Activated CD8-positive, alpha-beta memory T cell treated with anti-CD3 and anti-CD28 coated beads, Interleukin-2, amount 50 U/mL, for 48 hours (primary cell): ENCODE measurements around the gene ITGAL.
A peak's percentile ranks its signal among the peaks of the same experiment; 100 is the strongest.
"Not testable (repeated sequence)": the region's sequence is repeated elsewhere in the genome, so short reads cannot be mapped to it uniquely, and the experiment has no call there.

ENCODE experiments used
- DNase-seq: peaks from one replicate; pipeline ENCODE4 v3.0.0-alpha.2; 2020

Gene ITGAL

DNA sequence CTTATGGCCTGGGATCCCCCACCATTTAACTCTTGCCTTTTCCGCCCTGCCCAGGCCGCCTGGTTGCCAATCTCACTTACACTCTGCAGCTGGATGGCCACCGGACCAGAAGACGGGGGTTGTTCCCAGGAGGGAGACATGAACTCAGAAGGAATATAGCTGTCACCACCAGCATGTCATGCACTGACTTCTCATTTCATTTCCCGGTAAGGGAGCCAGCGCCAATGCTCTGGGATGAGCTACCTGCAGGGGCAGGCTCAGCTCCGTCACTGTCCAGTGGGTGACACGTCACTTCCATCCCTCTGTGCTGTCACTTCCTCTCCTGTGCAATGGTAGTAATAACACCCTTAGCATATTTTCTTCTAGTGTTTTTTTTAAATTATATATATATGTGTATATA, 26.7 kb downstream of the ITGAL start:
- DNase-seq: no peak

DNA sequence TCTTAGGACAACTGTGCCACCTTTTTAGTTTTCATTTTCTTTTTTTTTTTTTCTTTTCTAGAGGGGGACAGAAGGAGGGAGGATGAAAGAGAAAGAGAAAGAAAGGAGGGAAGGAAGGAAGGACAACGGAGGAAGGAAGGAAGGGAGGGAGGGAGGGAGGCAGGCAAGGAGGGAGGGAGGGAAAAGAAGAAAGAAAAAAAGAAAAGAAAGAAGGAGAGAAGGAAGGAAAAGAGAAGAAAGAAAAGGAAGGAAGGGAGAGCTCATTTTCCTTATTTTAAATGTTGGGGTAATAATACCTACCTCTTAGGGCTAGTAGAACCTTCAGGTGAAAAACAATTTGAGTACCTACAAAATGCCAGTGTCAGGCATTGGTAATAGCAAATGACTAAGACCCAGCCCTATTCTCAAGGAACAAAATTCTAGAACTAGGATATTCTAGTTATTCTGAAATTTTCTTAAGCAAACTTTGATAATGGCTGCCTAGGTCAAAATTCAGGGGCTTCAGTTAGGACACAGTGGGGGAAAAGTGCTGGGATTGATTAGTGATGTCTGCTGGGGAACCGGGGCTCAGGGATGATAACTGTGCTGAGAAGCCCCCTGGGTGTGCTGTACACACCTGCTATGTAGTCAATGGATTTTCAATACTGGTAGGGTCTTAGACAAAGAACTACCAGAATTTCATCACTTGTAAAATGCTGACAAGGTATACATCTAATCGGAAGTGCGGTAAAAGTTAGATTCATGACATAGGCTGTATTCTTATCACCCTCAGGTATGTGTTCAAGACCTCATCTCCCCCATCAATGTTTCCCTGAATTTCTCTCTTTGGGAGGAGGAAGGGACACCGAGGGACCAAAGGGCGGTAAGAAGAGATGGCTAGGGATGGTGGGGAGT, 31.1 kb downstream of the ITGAL start:
- no peak for DNase-seq

- no peak for DNase-seq
Observed at GRCh38 chr16:30509081-30509765, 36.7 kb downstream of the ITGAL start.

- DNase-seq: no peak
Observed at GRCh38 chr16:30510376-30510938, 37.9 kb downstream of the ITGAL start.

DNA sequence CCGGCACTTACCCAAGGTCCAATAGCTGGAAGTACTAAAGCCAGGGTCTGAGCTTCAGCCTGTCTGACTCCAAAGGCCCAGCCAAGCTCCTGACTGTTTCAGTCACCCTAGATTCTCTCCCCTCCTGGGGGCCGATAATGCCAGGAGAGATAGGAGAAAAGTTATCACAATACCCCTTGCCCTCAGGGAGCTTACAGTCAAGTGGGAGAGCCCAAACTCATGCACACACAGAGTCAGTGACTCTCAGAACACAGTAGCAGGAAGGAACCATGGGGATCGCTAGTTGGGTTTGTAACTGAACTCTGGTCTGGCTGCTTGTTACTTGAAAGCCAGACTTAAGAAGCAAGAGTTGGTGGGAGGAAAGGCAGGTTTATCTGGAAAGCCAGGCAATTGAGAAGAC, 39.0 kb downstream of the ITGAL start:
- no peak for DNase-seq

GRCh38 chr16:30515275-30515674, 42.7 kb downstream of the ITGAL start:
- DNase-seq: no peak

DNA sequence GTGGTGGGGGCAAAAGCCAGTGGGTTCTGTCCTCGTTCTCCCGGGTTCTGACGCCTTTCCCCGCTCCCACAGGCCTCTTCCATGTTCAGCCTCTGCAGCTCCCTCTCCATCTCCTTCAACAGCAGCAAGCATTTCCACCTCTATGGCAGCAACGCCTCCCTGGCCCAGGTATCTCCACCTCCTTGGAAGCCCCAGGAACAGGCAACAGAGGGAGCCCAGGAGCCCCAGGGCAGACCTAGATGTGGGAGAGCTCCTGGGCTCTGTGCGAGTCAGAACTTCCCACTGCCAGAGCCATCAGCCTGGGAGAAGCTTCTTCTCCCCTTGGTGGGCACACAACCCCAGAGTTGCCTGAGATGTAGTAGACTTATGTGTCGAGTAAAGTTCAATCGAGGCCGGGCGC, 46.0 kb downstream of the ITGAL start:
- no peak for DNase-seq

DNA sequence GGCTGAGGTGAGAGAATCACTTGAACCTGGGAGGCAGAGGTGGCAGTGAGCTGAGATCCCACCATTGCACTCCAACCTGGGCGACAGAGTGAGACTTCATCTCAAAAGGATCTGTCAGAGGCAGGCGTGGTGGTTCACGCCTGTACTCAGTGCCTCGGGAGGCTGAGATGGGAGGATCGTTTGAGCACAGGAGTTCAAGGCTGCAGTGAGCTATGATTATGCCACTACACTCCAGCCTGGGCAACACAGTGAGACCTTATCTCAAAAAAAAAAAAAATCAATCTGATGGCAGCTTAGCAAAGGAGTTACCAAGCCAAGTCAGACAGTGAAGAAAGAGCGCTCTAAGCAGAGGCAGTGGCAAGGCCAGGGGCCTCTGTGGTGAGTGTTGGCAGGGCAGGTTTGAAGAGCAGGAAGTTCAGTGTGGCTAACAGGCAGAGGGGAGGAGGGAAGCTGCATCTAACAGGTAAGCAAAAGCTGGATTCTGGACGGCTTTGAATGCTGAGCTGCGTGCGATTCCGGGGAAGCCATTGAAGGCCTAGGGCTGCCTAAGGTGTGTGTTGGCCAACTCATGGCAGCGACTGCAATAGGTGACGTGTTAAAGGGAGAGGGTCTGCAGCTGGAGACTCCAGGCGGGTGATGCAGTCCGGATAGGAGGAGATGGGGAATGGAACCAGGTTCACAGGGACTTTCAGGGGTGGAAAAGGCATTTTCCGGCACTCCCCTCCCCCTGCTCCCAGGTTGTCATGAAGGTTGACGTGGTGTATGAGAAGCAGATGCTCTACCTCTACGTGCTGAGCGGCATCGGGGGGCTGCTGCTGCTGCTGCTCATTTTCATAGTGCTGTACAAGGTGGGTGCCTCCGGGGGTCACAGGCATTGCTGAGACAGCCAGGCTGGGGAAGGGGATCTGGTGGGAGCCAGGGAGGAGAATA, 46.8 kb downstream of the ITGAL start:
- DNase-seq: no peak

- DNase-seq: no peak
Observed at GRCh38 chr16:30521476-30521872, 48.9 kb downstream of the ITGAL start.

DNA sequence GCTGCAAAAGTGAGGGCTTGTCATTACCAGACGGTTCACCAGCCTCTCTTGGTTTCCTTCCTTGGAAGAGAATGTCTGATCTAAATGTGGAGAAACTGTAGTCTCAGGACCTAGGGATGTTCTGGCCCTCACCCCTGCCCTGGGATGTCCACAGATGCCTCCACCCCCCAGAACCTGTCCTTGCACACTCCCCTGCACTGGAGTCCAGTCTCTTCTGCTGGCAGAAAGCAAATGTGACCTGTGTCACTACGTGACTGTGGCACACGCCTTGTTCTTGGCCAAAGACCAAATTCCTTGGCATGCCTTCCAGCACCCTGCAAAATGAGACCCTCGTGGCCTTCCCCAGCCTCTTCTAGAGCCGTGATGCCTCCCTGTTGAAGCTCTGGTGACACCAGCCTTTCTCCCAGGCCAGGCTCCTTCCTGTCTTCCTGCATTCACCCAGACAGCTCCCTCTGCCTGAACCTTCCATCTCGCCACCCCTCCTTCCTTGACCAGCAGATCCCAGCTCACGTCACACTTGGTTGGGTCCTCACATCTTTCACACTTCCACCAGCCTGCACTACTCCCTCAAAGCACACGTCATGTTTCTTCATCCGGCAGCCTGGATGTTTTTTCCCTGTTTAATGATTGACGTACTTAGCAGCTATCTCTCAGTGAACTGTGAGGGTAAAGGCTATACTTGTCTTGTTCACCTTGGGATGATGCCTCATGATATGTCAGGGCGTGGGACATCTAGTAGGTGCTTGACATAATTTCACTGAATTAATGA, 49.5 kb downstream of the ITGAL start:
- no peak for DNase-seq

DNA sequence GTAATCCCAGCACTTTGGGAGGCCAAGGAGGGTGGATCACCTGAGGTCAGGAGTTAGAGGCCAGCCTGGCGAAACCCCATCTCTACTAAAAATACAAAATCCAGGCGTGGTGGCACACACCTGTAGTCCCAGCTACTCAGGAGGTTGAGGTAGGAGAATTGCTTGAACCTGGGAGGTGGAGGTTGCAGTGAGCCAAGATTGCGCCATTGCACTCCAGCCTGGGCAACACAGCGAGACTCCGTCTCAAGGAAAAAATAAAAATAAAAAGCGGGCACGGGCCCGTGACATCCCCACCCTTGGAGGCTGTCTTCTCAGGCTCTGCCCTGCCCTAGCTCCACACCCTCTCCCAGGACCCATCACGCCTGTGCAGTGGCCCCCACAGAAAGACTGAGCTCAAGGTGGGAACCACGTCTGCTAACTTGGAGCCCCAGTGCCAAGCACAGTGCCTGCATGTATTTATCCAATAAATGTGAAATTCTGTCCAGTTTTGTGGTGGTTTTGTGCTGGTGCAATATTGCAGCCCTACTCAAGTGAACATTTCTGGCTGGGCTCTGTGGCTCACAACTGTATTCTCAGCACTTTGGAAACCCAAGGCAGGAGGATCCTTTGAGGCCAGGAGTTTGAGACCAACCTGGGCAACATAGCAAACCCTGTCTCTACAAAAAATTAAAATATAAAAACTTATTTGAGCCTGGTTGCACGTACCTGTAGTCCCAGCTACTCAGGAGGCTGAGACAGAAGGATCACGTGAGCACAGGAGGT, 50.3 kb downstream of the ITGAL start:
- not testable (repeated sequence) for DNase-seq

GRCh38 chr16:30523768-30524574, 51.4 kb downstream of the ITGAL start:
- DNase-seq: no peak

GRCh38 chr16:30524575-30525568, 52.3 kb downstream of the ITGAL start:
- no peak for DNase-seq

DNA sequence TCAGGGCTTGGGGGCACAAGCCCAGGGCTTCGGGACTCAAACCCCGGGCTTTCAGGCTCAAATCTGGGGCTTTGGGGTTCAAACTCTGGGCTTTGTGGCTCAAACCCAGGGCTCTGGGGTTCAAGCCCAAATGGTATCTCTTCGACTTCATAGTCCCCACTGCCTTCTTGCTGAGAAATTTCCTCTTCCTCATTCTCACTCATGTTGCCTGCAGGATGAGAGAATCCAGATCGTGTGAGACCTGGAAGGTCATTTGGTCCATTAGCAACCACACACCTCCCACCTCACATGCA, 53.2 kb downstream of the ITGAL start:
- DNase-seq: no peak

DNA sequence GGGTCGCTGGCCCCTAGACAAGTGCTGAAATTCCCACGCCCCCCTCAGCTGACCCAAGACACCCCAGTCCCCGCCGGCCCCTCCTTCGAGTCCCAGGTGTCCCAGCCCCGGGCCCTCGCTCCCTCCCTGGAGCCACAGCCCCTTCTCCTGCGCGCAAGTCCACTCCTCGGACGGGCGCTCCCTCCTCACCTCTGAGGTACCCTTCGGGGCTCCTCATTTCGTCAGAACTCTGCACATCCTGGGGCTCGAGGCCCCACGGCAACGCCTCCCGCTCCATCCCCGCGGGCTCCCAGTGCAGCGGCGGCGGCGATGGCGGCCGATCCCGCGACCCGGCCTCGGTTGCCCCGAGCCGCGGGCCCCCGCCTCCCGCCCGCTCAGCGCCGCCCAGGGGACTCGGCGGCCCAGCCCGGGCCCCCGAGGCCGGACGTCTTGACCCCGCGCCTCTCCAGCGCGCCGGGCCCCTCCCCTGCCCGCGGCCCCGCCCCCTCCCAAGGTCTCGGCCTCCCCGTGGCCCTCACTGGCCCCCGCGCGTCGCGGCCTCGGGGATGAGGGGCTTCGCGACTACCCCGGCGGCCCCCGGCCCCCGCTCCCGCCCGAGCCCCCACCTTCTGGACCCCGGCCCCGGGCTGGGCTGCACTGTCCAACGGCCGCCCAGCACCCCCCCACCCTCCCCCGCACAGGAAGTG, 53.7 kb downstream of the ITGAL start, which contains the start of gene ZNF768:
Gene ZNF768, minus strand, starts transcription at position 430 of the 686 bp plus-strand sequence. Its CDS starts 153 bp downstream, at position 277.
- peak; percentile 68 for DNase-seq

GRCh38 chr16:30526823-30527634, 54.5 kb downstream of the ITGAL start:
- DNase-seq: peak; percentile 96

GRCh38 chr16:30527635-30528178, 55.2 kb downstream of the ITGAL start:
- DNase-seq: no peak
